ENCODE measurements around the gene TRPM1. TPM values are rescaled to one million over a fixed set of nuclear protein-coding genes. Genes with fewer than 3 reads are reported as not detected.

The TRPM1 gene
- total and polyA plus RNA-seq, 9 of the 15 experiments (the other 6 are each of a cell fraction or from before 2014, with no cell fraction given) = 0.01 to 0.06 (median 0.03) TPM; not detected in 5

DNA sequence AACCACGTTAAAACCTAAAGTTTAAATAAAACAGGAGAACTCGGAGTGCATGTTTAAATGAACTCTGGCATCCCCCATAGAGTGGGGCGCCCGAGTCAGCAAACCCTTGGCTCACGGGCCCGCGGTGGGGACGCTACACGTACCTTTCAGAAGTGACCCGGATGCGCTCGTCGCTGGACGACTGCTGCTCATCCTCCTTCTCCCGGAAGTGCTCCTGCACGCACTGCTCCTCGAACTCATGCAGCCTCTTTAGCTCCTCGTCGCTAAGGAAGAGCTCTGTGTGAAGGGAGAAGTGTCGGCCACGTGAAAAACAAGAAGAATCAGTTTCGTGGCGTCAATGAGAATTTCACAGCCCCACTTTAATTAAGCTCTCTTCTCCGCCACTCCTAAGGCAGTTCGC is 75.5 kb downstream of the TRPM1 start (continued):
- TF ChIP-seq, protein P1, sequence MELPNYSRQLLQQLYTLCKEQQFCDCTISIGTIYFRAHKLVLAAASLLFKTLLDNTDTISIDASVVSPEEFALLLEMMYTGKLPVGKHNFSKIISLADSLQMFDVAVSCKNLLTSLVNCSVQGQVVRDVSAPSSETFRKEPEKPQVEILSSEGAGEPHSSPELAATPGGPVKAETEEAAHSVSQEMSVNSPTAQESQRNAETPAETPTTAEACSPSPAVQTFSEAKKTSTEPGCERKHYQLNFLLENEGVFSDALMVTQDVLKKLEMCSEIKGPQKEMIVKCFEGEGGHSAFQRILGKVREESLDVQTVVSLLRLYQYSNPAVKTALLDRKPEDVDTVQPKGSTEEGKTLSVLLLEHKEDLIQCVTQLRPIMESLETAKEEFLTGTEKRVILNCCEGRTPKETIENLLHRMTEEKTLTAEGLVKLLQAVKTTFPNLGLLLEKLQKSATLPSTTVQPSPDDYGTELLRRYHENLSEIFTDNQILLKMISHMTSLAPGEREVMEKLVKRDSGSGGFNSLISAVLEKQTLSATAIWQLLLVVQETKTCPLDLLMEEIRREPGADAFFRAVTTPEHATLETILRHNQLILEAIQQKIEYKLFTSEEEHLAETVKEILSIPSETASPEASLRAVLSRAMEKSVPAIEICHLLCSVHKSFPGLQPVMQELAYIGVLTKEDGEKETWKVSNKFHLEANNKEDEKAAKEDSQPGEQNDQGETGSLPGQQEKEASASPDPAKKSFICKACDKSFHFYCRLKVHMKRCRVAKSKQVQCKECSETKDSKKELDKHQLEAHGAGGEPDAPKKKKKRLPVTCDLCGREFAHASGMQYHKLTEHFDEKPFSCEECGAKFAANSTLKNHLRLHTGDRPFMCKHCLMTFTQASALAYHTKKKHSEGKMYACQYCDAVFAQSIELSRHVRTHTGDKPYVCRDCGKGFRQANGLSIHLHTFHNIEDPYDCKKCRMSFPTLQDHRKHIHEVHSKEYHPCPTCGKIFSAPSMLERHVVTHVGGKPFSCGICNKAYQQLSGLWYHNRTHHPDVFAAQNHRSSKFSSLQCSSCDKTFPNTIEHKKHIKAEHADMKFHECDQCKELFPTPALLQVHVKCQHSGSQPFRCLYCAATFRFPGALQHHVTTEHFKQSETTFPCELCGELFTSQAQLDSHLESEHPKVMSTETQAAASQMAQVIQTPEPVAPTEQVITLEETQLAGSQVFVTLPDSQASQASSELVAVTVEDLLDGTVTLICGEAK (IDR thresholded peaks at IDR 0.05) = peak; percentile 73
- TF ChIP-seq, protein P1 (CRISPR knock-in tag; IDR thresholded peaks at IDR 0.05) = no peak
- TF ChIP-seq RBM14 (IDR thresholded peaks at IDR 0.05; ENCODE audit: borderline replicate concordance, insufficient read depth, low read depth, low read length) (no peak), ETV1 (tag; conservative IDR thresholded peaks at IDR 0.05; ENCODE audit: low read depth) (no peak), RFX5 (IDR thresholded peaks at IDR 0.05; ENCODE audit: low read depth, low read length) (no peak), MTF1 (CRISPR knock-in tag; IDR thresholded peaks at IDR 0.05; ENCODE audit: borderline replicate concordance) (no peak), POU5F1 (IDR thresholded peaks at IDR 0.05; ENCODE audit: borderline replicate concordance, low read depth, low read length, partially characterized antibody) (no peak), PHB2 (IDR thresholded peaks at IDR 0.05; ENCODE audit: low read depth) (no peak), RFX1 (IDR thresholded peaks at IDR 0.05) (no peak), GABPB1 (CRISPR knock-in tag; IDR thresholded peaks at IDR 0.05) (no peak), EZH2 (IDR thresholded peaks at IDR 0.05; ENCODE audit: borderline replicate concordance, low read depth, low read length) (no peak), WHSC1 (IDR thresholded peaks at IDR 0.05; ENCODE audit: low read length) (no peak), ILK (tag; IDR thresholded peaks at IDR 0.05; ENCODE audit: borderline replicate concordance, low read depth) (no peak)
- TF ChIP-seq, protein P2, sequence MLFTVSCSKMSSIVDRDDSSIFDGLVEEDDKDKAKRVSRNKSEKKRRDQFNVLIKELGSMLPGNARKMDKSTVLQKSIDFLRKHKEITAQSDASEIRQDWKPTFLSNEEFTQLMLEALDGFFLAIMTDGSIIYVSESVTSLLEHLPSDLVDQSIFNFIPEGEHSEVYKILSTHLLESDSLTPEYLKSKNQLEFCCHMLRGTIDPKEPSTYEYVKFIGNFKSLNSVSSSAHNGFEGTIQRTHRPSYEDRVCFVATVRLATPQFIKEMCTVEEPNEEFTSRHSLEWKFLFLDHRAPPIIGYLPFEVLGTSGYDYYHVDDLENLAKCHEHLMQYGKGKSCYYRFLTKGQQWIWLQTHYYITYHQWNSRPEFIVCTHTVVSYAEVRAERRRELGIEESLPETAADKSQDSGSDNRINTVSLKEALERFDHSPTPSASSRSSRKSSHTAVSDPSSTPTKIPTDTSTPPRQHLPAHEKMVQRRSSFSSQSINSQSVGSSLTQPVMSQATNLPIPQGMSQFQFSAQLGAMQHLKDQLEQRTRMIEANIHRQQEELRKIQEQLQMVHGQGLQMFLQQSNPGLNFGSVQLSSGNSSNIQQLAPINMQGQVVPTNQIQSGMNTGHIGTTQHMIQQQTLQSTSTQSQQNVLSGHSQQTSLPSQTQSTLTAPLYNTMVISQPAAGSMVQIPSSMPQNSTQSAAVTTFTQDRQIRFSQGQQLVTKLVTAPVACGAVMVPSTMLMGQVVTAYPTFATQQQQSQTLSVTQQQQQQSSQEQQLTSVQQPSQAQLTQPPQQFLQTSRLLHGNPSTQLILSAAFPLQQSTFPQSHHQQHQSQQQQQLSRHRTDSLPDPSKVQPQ (CRISPR knock-in tag; IDR thresholded peaks at IDR 0.05; ENCODE audit: borderline replicate concordance) = no peak
- TF ChIP-seq, protein P3, sequence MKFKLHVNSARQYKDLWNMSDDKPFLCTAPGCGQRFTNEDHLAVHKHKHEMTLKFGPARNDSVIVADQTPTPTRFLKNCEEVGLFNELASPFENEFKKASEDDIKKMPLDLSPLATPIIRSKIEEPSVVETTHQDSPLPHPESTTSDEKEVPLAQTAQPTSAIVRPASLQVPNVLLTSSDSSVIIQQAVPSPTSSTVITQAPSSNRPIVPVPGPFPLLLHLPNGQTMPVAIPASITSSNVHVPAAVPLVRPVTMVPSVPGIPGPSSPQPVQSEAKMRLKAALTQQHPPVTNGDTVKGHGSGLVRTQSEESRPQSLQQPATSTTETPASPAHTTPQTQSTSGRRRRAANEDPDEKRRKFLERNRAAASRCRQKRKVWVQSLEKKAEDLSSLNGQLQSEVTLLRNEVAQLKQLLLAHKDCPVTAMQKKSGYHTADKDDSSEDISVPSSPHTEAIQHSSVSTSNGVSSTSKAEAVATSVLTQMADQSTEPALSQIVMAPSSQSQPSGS (CRISPR knock-in tag; IDR thresholded peaks at IDR 0.05) = no peak
